H1 (cell line): Measurements from ENCODE around the gene SPOCD1. TPM values are rescaled to one million over a fixed set of nuclear protein-coding genes. Genes with fewer than 3 reads are reported as not detected.

Experiments used
- CTCF ChIA-PET: fragments of 300-600 bp; sonication (Branson Sonifier 250); formaldehyde crosslinking; loops from one replicate; lab custom pipeline; 2021; ENCODE audit not compliant: partially characterized antibody; lab: Charles Lee
- POLR2A ChIA-PET: fragments of 300-600 bp; sonication (Branson Sonifier 250); formaldehyde crosslinking; loops from one replicate; lab custom pipeline; 2021; ENCODE audit warnings: inconsistent platforms; ENCODE audit not compliant: partially characterized antibody; lab: Charles Lee
- DNase-seq, 2 experiments: peaks; one replicate each; pipeline versions ENCODE4 v3.0.0 to v3.0.0-alpha.2; 2010 to 2022; ENCODE audit warnings: low spot score in 2 of 2, low read depth in 1 of 2, mixed read lengths in 1 of 2
- FAIRE-seq: peaks from 2 replicates; lab custom pipeline; 2011; peaks lifted over from hg19 to GRCh38; lab: Jason Lieb, UNC
- H2AFZ ChIP-seq: 2 replicates; pipeline ENCODE4 v1.8.1; 2012; ENCODE audit warnings: low read length, inconsistent platforms
- H2AK5ac ChIP-seq: 2 replicates; pipeline ENCODE4 v1.6.1; 2013; ENCODE audit warnings: low read depth, low read length
- H2BK120ac ChIP-seq: replicated peaks from 2 replicates; pipeline ENCODE3; 2013; ENCODE audit warnings: low read depth, low read length, inconsistent platforms
- H2BK12ac ChIP-seq: 2 replicates; pipeline ENCODE4 v1.6.1; 2013; ENCODE audit warnings: low read depth, low read length
- H2BK15ac ChIP-seq: 2 replicates; pipeline ENCODE4 v1.6.1; 2013; ENCODE audit warnings: low read length
- H2BK20ac ChIP-seq: 2 replicates; pipeline ENCODE4 v1.6.1; 2013; ENCODE audit warnings: low read length
- H2BK5ac ChIP-seq: 2 replicates; pipeline ENCODE4 v1.6.1; 2013; ENCODE audit warnings: low read depth, low read length
- H3K14ac ChIP-seq: 2 replicates; pipeline ENCODE4 v1.6.1; 2013; ENCODE audit warnings: inconsistent platforms; ENCODE audit not compliant: insufficient read length
- H3K18ac ChIP-seq: 2 replicates; pipeline ENCODE4 v1.6.1; 2013; ENCODE audit warnings: low read length; ENCODE audit errors: extremely low read depth
- H3K23ac ChIP-seq: 2 replicates; pipeline ENCODE4 v1.6.1; 2013; ENCODE audit warnings: inconsistent platforms; ENCODE audit not compliant: insufficient read length
- H3K23me2 ChIP-seq: 2 replicates; pipeline ENCODE4 v1.6.1; 2013; ENCODE audit warnings: low read depth, low read length
- H3K27ac ChIP-seq: 2 replicates; pipeline ENCODE4 v1.6.1; 2011; ENCODE audit warnings: low read depth, low read length, inconsistent platforms
- H3K27me3 ChIP-seq, 4 experiments: replicated peaks in 1 of 4; 1 replicate in 1 of 4; 2 replicates in 3 of 4; pipeline versions ENCODE4 v1.6.1 to v1.8.1; 2011 to 2013; ENCODE audit warnings: low read length in 3 of 4, mild to moderate bottlenecking in 3 of 4, inconsistent platforms in 2 of 4, mixed read lengths in 2 of 4, moderate library complexity in 1 of 4; ENCODE audit not compliant: control insufficient read depth in 3 of 4, insufficient read depth in 3 of 4; ENCODE audit errors: extremely low read depth in 1 of 4
- H3K36me3 ChIP-seq, 4 experiments: 2 replicates each; pipeline versions ENCODE4 v1.6.1 to v1.8.1; 2011 to 2013; ENCODE audit warnings: mild to moderate bottlenecking in 4 of 4, low read length in 3 of 4, moderate library complexity in 2 of 4, control low read depth in 1 of 4, inconsistent platforms in 1 of 4; ENCODE audit not compliant: insufficient read depth in 4 of 4, control insufficient read depth in 2 of 4
- H3K4ac ChIP-seq: replicated peaks from 2 replicates; pipeline ENCODE3; 2013; ENCODE audit warnings: low read length, low read depth, mixed read lengths, inconsistent platforms; ENCODE audit not compliant: insufficient read length
- H3K4me1 ChIP-seq, 4 experiments: replicated peaks in 1 of 4; 1 replicate in 1 of 4; 2 replicates in 3 of 4; pipeline versions ENCODE4 v1.6.1 to v1.8.1; 2011 to 2013; ENCODE audit warnings: low read length in 3 of 4, inconsistent platforms in 2 of 4, mixed read lengths in 1 of 4; ENCODE audit not compliant: insufficient read depth in 4 of 4, control insufficient read depth in 3 of 4
- H3K4me2 ChIP-seq, 2 experiments: 2 replicates each; pipeline versions ENCODE4 v1.6.1 to v1.8.1; 2011 to 2013; ENCODE audit warnings: low read depth in 2 of 2, low read length in 2 of 2, control low read depth in 1 of 2, inconsistent platforms in 1 of 2, mild to moderate bottlenecking in 1 of 2; ENCODE audit not compliant: insufficient read depth in 1 of 2
- H3K4me3 ChIP-seq, 4 experiments: fragments of 200-600, 300-600 bp in 1 of 4; sonication (generic), shearing (Covaris generic), sonication (Bioruptor Twin) in 1 of 4; 2 replicates each; pipeline versions ENCODE4 v1.5.1 to v1.8.1; 2011 to 2016; ENCODE audit warnings: low read length in 4 of 4, low read depth in 3 of 4, control low read depth in 2 of 4, inconsistent platforms in 2 of 4, mild to moderate bottlenecking in 2 of 4, mixed read lengths in 1 of 4, moderate library complexity in 1 of 4; ENCODE audit not compliant: insufficient read depth in 2 of 4; ENCODE audit errors: extremely low read depth in 1 of 4
- H3K56ac ChIP-seq: replicated peaks from 2 replicates; pipeline ENCODE3; 2013; ENCODE audit warnings: low read depth, mild to moderate bottlenecking, mixed read lengths, low read length, inconsistent platforms; ENCODE audit not compliant: insufficient read length
- H3K79me1 ChIP-seq: 2 replicates; pipeline ENCODE4 v1.6.1; 2013; ENCODE audit warnings: low read depth, low read length, control low read depth
- H3K79me2 ChIP-seq, 2 experiments: 2 replicates each; pipeline versions ENCODE4 v1.6.1 to v1.8.1; 2012 to 2013; ENCODE audit warnings: low read length in 2 of 2, mild to moderate bottlenecking in 2 of 2, inconsistent platforms in 1 of 2; ENCODE audit not compliant: insufficient read depth in 2 of 2, control insufficient read depth in 1 of 2
- H3K9ac ChIP-seq, 4 experiments: replicated peaks in 1 of 4; 1 replicate in 1 of 4; 2 replicates in 3 of 4; pipeline versions ENCODE4 v1.6.1 to v1.8.1; 2011 to 2013; ENCODE audit warnings: low read depth in 3 of 4, low read length in 3 of 4, control low read depth in 2 of 4, mild to moderate bottlenecking in 2 of 4, moderate library complexity in 2 of 4, inconsistent platforms in 1 of 4; ENCODE audit errors: extremely low read depth in 1 of 4
- H3K9me3 ChIP-seq, 2 experiments: 2 replicates each; pipeline versions ENCODE4 v1.6.1 to v1.8.1; 2012 to 2013; ENCODE audit warnings: mild to moderate bottlenecking in 2 of 2, moderate library complexity in 2 of 2, control low read depth in 1 of 2, inconsistent platforms in 1 of 2, low read depth in 1 of 2, low read length in 1 of 2, mixed read lengths in 1 of 2; ENCODE audit not compliant: insufficient read depth in 2 of 2
- H4K20me1 ChIP-seq, 2 experiments: replicated peaks in 1 of 2; 2 replicates each; pipeline versions ENCODE3 to v1.8.1; 2011 to 2013; ENCODE audit warnings: inconsistent platforms in 2 of 2, low read length in 2 of 2, mild to moderate bottlenecking in 1 of 2; ENCODE audit not compliant: insufficient read depth in 2 of 2, control insufficient read depth in 1 of 2
- H4K5ac ChIP-seq: 2 replicates; pipeline ENCODE4 v1.6.1; 2013; ENCODE audit warnings: low read length, low read depth, mixed read lengths, inconsistent platforms; ENCODE audit not compliant: insufficient read length
- H4K8ac ChIP-seq: 2 replicates; pipeline ENCODE4 v1.8.0; 2013; ENCODE audit warnings: mild to moderate bottlenecking, moderate library complexity, low read length, inconsistent platforms; ENCODE audit not compliant: insufficient read depth; ENCODE audit errors: extremely low read depth
- H4K91ac ChIP-seq: replicated peaks from 2 replicates; pipeline ENCODE3; 2013; ENCODE audit warnings: low read length, mixed read lengths, inconsistent platforms; ENCODE audit not compliant: insufficient read length
- BACH1 ChIP-seq: IDR thresholded peaks from 2 replicates; pipeline ENCODE4 v1.6.1; 2012; ENCODE audit warnings: low read length, improper control_type of control experiment
- FOSL1 ChIP-seq: IDR thresholded peaks from 2 replicates; pipeline ENCODE4 v1.6.1; 2011; ENCODE audit warnings: mild to moderate bottlenecking, low read depth, low read length, moderate library complexity; ENCODE audit not compliant: insufficient read depth
- KDM1A ChIP-seq: fragments of 200-600, 300-600 bp; sonication (generic); IDR thresholded peaks from 2 replicates; pipeline ENCODE4 v1.7.1; 2016; ENCODE audit warnings: mild to moderate bottlenecking, low read length, borderline replicate concordance
- POLR2A ChIP-seq, 2 experiments: IDR thresholded peaks; 1 replicate in 1 of 2; 2 replicates in 1 of 2; pipeline ENCODE4 v1.6.1; 2011; ENCODE audit warnings: low read depth in 2 of 2, low read length in 2 of 2, mild to moderate bottlenecking in 2 of 2; ENCODE audit errors: control extremely low read depth in 1 of 2
- RBBP5 ChIP-seq: IDR thresholded peaks from 2 replicates; pipeline ENCODE4 v1.7.1; 2012; ENCODE audit warnings: low read depth, mild to moderate bottlenecking, inconsistent platforms, low read length, moderate library complexity, borderline replicate concordance
- SRF ChIP-seq: IDR thresholded peaks from 2 replicates; pipeline ENCODE4 v1.6.1; 2011; ENCODE audit warnings: mild to moderate bottlenecking, low read depth, low read length, moderate library complexity
- WGBS, 2 experiments: shearing (Covaris generic) in 1 of 2; methylation state at CpG; one replicate each; pipeline versions ENCODE4 v1.1.6 to v1.1.7; 2013 to 2015; ENCODE audit warnings: low lambda C conversion rate in 2 of 2, mixed read lengths in 2 of 2, inconsistent platforms in 1 of 2, low coverage in 1 of 2, missing lambda C conversion rate in 1 of 2; ENCODE audit not compliant: insufficient replicate concordance in 2 of 2, insufficient coverage in 1 of 2, insufficient read length in 1 of 2; ENCODE audit errors: extremely low coverage in 1 of 2, missing lambda C conversion rate in 1 of 2; 5-methylcytosine and 5-hydroxymethylcytosine counted together
- polyA plus RNA-seq, 7 experiments: library from polyadenylated mRNA; depleted of rRNA in 3 of 7; stranded (reverse) in 5 of 7; unstranded in 2 of 7; fragments of >200 nt in 5 of 7; fragments of 200-250 nt in 2 of 7; gene quantifications; 1 replicate in 5 of 7; 2 replicates in 1 of 7; 4 replicates in 1 of 7; pipeline versions ENCODE4 v1.2.1 to v1.2.3, GENCODE V29; 2011 to 2013; ENCODE audit warnings: missing spikeins in 2 of 7, mixed read lengths in 2 of 7
- total RNA-seq: library from RNA; stranded (reverse); fragmentation: NEBNext Ultra II Directional; extraction: Animal tissue kit (Norgen Biotek cat#: 25700); gene quantifications from 2 replicates; pipeline ENCODE4 v1.2.1, GENCODE V29; 2021
- TF ChIP-seq, protein P1 (sequence below): IDR thresholded peaks from 2 replicates; pipeline ENCODE4 v1.6.1; 2012; ENCODE audit warnings: low read length, inconsistent platforms

SPOCD1 gene
- total and polyA plus RNA-seq, 2 of the 8 experiments (the other 6 are each of a cell fraction or from before 2014, with no cell fraction given): 1.8 to 2.9 TPM

DNA sequence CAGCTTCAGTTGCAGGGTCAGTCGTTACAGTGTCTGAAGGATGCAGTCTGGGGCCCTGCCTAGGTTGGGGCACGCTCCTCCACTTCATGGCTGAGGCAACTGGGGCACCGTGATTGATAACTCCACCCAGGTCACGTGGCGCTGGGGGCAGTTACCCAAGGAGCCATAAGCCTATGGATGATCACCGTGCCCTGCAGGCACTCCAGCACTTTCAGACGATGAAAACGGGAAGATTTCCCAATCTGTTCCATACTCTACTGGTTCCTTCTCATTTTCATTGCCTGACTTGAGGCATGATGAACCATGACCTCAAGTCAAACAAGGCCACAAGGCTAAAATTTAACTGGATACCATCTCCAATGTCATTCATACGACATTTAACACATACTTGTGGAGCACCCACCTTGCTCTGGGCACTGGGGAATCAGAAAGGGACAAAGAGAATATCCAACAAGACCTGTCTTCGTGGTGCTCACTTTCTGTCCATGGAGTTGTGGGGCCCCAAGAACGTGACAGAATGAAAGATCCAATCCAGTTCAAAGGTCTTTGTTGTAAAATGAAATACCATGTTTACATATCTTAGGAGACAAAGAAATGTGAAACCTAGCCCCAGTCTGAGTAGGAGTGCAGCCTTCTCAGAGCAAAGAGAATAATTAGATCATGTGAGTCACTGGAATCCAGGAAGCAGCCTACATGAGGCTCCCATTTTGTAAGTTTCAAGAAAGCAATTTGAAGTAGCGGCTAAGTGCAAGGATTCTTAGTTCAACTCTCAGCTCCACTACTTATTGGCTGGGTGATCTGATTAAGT lies 39.4 kb upstream of the SPOCD1 start:
- no peak overlapping the region for H3K18ac ChIP-seq
- no peaks in the 10 kb centered on the region for H3K79me2 ChIP-seq
- H2AFZ ChIP-seq: peak overlapping the region; percentile 10; the same call in 1 of the 2 replicates
- H3K56ac ChIP-seq: no peak overlapping the region
- 94% methylated on average over 12 of the region's 12 CpGs; no CpG with 5 or more reads in 1 of the 2 experiments for WGBS, 2 experiments
- no peaks in the 10 kb centered on the region for H3K79me1 ChIP-seq
- H3K4me2 ChIP-seq: no peak overlapping the region
- H3K36me3 ChIP-seq: no peaks in the 10 kb centered on the region
- H3K27ac ChIP-seq: no peak overlapping the region
- POLR2A ChIA-PET: interaction anchor here (1.4 kb wide), 1 partner anchor 12 kb away, joined by 4 read pairs; no protein-coding TSS in a partner anchor
- no peak overlapping the region for H2AK5ac ChIP-seq
- CTCF ChIA-PET: interaction anchor here (0.6 to 0.7 kb wide), 3 partner anchors 110 to 215 kb away, joined by 3 read pairs; no protein-coding TSS in a partner anchor
- no peak overlapping the region for H3K9ac ChIP-seq
- no peaks in the 10 kb centered on the region for H3K23me2 ChIP-seq
- no peak overlapping the region for H3K14ac ChIP-seq
- H4K91ac ChIP-seq: no peak overlapping the region
- H4K20me1 ChIP-seq: no peaks in the 10 kb centered on the region
- H3K9me3 ChIP-seq: no peaks in the 10 kb centered on the region
- no peak overlapping the region for H2BK120ac ChIP-seq
- H3K23ac ChIP-seq: no peak overlapping the region
- no peak overlapping the region for H3K4me3 ChIP-seq
- H2BK12ac ChIP-seq: no peak overlapping the region
- no peak overlapping the region for H2BK15ac ChIP-seq
- H3K4ac ChIP-seq: no peak overlapping the region
- no peak for TF ChIP-seq RBBP5
- TF ChIP-seq BACH1: no peak
- TF ChIP-seq, protein P1, sequence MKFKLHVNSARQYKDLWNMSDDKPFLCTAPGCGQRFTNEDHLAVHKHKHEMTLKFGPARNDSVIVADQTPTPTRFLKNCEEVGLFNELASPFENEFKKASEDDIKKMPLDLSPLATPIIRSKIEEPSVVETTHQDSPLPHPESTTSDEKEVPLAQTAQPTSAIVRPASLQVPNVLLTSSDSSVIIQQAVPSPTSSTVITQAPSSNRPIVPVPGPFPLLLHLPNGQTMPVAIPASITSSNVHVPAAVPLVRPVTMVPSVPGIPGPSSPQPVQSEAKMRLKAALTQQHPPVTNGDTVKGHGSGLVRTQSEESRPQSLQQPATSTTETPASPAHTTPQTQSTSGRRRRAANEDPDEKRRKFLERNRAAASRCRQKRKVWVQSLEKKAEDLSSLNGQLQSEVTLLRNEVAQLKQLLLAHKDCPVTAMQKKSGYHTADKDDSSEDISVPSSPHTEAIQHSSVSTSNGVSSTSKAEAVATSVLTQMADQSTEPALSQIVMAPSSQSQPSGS: no peak
- TF ChIP-seq POLR2A (IDR thresholded peaks at IDR 0.05; ENCODE audit: control extremely low read depth in 1 of 2, low read depth in 2 of 2, low read length in 2 of 2): no peak
- no peak for TF ChIP-seq KDM1A
- TF ChIP-seq FOSL1: no peak
- no peak for TF ChIP-seq SRF
- H3K4me1 ChIP-seq: peaks cover 0 to 4% (median 0%) of the 10 kb centered on the region in 4 experiments; a peak in 2 of 7 replicates
- H2BK20ac ChIP-seq: no peak overlapping the region
- no peak for DNase-seq
- FAIRE-seq: no peak
- H2BK5ac ChIP-seq: no peak overlapping the region
- no peak overlapping the region for H4K5ac ChIP-seq
- no peaks in the 10 kb centered on the region; a peak in 1 of 7 replicates for H3K27me3 ChIP-seq
- no peak overlapping the region for H4K8ac ChIP-seq
